ENCODE data around the gene CYP2S1.

Gene CYP2S1

GRCh38 chr19:41249707-41250423, 56.8 kb downstream of the CYP2S1 start:
- no peak overlapping the region for H3K4me3 ChIP-seq (ENCODE audit: low read depth, low read length)
- no peak for TF ChIP-seq CTCF (IDR thresholded peaks at IDR 0.05; ENCODE audit: low read depth, low read length)

- no peak for TF ChIP-seq CTCF (IDR thresholded peaks at IDR 0.05; ENCODE audit: low read depth, low read length)
- H3K4me3 ChIP-seq (ENCODE audit: low read depth, low read length): no peak overlapping the region
Observed at GRCh38 chr19:41253660-41254059, 60.6 kb downstream of the CYP2S1 start.

- no peak overlapping the region for H3K4me3 ChIP-seq (ENCODE audit: low read depth, low read length)
- no peak for TF ChIP-seq CTCF (IDR thresholded peaks at IDR 0.05; ENCODE audit: low read depth, low read length)
Observed at GRCh38 chr19:41255171-41255570, 62.2 kb downstream of the CYP2S1 start.

Data from WI38 (cell line).